ENCODE measurements around the gene TMEM82. TPM values are rescaled to one million over a fixed set of nuclear protein-coding genes. Genes with fewer than 3 reads are reported as not detected.

TMEM82 gene
- total RNA-seq, 1 donor from 2014 or later: not detected

DNA sequence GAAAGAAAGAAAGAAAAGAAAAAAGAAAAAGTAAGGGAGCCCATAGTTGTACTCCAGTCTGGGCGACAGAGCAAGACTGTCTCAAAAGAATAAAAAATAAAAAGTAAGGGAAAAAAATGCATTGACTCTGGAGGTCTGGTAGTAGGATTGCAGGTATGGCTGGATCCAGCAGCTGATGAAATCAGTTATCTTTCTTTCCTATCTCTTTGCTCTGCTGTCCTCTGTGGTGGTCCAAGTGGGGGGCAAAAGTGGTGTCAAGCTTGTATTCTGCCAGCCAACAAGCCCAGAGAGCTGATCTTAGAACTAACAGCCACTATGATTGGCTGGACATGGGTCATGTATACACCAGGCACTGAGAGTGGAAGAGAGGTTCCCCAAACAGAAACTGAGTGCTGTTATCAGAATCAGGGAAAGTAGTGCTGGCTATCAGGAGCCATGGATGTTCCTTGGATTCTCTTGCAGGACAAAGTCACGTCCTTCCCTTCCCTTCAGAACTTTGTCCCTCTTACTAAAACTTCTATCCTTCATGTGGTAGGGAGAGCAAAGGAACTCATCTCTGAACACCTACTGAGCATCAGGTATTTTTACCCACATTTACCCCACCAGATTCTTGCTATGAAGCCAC lies 12.8 kb downstream of the TMEM82 start:
- DNase-seq (ENCODE audit: low spot score in 2 of 2): no peak
- no peak for FAIRE-seq

DNA sequence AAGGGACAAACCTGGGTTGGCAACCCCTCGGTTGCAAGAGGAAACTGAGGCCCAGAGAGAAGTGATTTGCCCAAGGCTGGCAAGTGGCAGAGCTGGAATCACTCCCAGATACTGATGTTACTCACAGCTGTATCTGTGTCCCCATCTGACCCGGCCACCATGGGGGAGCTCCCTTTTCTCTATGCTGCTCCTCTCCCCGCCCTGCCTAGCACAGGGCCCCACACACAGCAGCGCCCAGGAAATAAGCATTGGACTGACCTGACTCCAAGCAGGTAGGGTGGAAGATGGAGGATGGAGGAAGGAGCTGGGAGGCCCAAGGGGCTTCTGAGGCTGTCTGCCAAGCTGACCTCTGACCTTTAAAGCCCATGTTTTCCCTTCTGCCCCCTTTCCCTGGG lies 13.3 kb downstream of the TMEM82 start:
- DNase-seq (ENCODE audit: low spot score in 2 of 2): no peak
- no peak for FAIRE-seq

DNA sequence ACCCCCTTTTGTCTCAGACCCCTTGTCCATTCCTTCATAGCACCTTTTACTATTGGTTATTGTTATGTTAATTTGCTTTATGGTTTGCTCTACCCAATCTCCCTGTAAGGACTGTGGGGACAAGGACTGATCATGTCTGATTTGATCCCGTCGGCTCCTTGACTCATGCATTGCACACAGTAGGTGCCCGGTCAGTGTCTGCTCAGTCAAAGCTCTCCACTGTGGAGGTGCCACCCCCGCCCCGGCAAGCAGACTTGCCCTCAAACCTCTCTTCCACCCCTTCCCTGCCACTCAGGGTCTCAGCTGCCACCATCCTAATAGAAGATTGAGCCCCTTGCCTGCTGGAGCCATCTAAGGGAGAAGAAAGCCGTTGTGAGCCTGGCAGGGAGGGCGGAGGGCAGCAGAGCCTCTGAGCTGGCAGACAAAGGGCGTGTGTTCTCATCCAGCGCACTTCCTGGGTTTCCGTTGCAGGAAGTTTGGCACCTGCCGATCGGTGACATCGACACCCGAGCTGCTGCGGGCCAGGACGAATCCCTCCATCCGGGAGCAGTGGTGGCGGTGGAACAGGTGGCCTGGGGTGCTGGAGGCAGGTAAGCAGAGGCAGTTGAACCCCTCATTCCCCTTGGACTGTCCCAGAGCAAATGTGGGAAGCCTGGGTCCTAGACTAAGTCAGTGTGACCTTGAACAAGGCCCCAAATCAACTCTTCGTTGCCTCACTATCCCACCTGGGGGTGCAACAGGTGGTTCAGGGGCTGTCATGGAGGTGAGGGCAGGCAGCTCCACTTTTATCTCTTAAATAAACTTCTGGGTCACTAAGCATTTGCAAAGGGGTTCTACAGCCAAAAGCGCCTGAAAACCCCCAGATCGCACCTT lies 14.1 kb downstream of the TMEM82 start:
- no peak for FAIRE-seq

DNA sequence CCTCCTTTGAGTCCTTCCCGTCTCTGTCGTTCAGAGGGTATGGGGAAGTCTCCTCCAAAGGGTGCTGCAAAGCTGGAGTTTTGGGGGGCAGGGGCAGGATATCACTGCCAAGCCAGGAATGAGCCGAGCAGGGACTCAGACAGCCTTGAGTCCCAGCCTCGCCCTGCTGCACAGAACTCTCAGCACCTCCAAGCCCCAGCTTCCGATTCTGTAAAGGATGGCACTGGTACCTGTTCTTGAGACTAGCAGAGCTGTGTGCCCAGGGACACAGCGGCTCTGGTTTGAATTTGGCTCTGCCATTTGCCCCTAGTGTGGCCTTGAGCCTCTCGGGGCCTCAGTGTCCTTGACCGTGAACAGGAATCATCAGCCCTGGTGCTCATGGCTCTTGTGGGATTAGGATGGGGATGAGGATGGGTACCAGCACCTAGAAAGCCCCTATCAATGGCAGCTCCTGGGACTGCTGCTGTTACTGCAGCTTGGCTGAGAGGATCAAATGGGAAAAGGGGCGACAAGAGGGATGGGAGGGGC lies 14.8 kb downstream of the TMEM82 start:
- FAIRE-seq: no peak

More for the DNA sequence above, 14.1 kb downstream of the TMEM82 start:
- DNase-seq (ENCODE audit: low spot score in 2 of 2): peak in 1 of 2 donors; percentile 30

DNA sequence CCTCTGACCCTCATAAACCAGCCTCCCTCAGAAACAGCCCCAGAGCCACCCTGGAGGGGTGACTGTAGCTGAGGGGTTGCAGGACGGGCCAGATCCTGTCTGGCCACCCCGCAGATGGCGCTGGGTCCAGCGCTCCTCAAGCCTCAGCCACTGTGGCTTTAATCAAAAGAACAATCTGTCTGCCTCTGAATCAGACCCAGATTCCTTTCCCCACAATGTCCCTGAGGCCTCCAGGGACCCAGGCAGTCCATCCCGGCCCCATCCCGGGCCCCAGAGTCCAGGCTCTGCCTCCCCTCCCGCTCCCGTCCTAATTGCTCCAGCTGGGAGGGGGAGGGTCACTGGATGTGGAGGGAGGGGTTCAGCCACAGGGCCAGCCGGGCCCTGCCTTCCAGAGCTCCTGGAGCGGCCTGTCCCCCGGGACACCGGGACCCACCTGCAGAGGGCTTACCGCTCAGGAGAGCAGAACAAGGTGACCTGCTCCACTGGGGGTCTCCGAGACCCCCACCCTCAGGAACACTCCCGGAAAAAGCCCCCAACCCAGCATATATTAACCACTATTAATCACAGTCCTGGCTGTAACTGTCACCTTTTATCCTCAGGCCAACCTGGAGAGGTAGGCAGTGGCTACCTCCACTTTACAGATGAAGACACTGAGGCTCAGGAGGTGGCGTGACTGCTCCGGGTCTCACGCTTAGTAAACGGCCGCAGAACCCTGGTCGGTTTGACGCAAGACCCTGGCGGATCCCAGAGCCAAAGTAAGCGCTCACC lies 15.5 kb downstream of the TMEM82 start:
- DNase-seq (ENCODE audit: low spot score in 2 of 2) (peak in 1 of 2 donors; percentile 38), FAIRE-seq (no peak)

More for the DNA sequence above, 14.8 kb downstream of the TMEM82 start:
- no peak for DNase-seq (ENCODE audit: low spot score in 2 of 2)

DNA sequence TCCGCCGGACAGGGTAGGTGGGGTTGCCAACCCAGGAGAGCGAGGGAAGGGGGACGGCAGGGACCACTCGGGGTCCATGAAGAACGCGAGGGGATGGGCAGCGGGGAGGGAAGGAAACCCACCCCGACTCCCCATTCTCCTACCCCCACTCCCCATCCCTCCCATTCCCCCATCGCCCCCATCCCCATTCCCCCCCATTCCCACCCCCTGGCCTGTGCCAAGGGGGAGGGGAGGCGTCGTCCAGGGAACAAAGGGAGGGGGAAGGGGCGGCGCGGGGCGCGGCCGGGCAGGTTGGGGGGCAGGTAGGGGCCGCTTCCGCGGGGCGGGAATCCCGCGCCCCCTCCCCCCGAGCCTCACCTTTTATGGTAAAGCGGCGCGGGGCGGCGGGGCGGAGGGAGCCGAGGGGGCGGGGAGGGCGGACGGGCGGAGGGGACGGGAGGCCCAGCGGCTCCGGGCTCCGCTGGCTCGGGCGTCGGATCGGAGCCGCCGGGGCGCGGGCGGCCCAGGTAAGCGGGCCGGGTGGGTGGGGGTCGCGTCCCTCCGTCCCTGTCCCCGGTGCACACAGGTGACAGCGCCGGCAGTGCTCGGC lies 16.1 kb downstream of the TMEM82 start, which contains the start of gene FBLIM1:
TSS of gene FBLIM1 (plus strand) at position 453 of the 589 bp plus-strand sequence. CDS start 6,189 bp downstream, outside the sequence.
- DNase-seq (ENCODE audit: low spot score in 2 of 2) (peak; percentile 18 to 20), FAIRE-seq (no peak)

DNA sequence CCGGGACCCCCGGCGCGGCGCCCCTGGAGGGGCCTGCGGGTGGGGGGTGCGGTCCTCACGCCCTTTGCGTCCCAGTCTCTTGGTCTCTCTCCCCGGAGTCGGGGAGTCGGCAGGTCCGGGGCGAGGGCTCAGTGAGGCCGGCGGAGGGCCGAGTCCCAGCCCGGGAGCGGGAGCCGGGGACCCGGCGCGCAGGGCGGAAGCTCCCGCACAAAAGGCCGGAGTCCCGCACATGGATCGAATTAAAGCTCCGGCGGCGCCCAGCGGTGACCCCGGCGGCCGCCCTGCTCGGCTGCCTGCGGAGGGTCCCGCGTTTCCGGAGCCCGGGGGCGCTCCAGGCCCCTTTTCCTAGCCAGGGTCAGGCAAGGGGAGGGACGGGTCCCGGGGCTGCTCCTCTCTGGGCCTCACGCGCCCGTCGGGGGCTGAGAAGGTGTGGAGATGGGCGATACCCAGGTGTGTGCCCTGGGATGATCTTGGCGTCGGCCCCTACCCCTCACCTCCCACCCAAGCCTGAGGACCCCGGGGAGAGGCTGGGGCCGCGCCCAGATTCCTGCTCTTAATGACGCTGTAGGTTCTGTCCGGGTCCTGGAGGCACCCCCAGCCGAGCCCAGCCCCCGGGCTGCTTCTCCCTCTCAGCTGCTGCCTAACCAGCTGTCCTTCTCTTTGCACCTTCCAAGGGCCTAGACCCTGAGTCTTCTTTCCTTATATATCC lies 16.8 kb downstream of the TMEM82 start:
- no peak for FAIRE-seq
- peak in 1 of 2 donors; percentile 60 for DNase-seq (ENCODE audit: low spot score in 2 of 2)

DNA sequence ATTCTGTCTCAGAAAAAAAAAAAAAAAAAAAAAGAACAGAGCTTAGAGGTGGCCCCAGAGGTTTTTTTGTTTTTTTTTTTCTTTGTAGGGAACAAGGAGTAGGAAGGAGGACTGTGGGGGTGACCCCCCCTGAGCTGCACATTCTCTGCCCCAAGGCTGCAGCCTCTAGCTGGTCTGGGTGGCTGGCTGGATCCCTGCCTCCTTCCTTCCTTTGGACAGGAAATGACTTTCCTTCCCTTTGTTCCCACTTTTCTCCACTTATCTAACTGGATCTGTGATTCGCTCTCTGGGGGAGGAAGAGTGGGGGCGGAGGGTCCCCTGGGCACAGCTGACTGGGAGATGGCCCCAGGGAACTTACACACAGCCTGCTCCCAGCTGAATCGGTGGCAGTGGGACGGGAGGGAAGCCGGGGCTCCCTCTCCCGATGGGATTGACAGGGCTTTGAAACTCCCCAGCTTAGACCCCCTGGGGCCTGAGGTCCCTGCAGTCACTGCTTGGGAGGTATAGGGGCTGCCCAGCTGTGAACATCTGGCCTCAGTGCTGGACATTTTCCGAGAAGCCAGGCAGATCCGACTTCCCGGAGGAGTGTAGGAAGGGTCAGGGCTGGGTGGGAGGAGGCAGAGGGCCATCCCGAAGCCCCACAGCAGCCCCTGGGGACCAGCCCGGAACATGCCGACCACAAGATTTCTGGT lies 18.4 kb downstream of the TMEM82 start:
- FAIRE-seq: no peak
- DNase-seq (ENCODE audit: low spot score in 2 of 2): peak in 1 of 2 donors; percentile 52

DNA sequence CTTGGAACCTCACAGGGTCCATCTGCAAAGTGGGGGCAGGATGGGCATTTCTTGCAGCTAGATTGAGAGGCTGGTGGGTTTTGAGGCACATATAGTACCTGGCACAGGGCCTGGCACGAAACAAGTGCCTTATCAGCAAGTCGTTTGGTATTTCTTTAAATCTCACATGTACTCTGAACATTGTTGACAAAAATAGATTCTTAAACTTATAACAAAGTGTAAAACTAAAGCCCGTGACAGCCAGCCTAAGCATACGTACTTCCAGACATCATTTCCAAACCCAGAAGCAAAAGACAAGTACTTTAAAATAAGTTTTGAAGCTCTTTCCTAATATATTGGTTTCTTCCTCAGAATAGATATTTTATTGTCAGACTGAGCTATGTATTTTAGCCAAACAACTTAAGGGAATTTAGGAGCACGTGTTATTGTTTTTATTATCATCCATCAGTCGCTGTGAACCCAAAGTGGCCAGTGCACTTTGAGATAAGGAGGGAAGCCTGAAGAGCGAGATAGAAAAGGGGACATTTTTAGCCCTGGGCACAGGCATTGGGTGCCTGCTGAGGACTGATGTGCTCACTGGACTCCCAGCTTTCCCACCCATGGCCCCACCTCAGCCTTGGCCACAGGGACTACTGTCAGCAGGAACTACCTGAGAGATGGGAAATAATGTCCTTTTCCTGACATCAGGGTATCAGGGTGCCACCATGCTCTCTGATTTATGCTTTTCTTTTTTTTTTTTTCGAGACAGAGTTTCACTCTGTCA lies 19.2 kb downstream of the TMEM82 start:
- DNase-seq (ENCODE audit: low spot score in 2 of 2) (no peak), FAIRE-seq (no peak)

DNA sequence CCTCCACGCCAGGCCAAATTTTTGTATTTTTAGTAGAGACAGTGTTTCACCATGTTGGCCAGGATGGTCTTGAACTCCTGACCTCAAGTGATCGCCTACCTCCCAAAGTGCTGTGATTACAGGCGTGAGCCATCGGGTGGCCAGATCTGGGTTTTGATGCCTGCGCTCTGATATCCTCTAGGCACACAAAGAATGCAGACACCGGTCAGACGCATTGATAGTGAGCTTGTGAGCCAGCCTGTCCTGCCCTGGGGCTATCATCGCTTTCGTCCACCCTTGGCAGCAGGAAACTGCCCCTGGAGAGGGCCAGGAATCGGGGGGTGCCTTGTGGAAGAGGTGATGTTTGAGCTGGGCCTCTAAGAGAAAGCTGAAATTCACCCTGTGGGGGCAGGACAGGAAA lies 20.2 kb downstream of the TMEM82 start:
- no peak for DNase-seq (ENCODE audit: low spot score in 2 of 2)
- FAIRE-seq: no peak

DNA sequence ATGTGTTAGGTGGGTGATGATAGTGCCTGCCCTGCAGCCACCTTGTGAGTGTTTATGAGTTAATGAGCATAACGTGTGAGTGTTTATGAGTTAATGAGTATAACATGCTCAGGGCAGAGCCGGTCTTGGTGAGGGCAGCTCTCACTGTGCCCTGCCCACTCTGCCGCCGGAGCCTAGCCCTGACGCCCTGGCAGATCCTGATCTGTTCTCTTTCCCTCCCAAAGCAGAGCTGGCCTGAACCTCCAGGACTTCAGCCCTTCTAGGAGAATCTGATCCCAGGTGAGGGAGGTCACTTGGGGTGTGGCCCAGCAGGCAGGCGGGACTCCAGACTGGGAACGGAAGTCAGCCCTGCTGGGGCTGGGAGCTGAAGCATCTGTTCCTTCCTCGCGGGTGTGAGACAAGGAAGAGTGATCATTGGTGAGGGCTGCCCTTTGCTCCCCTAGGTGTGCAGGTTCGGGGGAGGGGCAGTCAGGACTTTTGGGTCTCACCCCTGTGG lies 22.0 kb downstream of the TMEM82 start:
- FAIRE-seq (no peak), DNase-seq (ENCODE audit: low spot score in 2 of 2) (no peak)

DNA sequence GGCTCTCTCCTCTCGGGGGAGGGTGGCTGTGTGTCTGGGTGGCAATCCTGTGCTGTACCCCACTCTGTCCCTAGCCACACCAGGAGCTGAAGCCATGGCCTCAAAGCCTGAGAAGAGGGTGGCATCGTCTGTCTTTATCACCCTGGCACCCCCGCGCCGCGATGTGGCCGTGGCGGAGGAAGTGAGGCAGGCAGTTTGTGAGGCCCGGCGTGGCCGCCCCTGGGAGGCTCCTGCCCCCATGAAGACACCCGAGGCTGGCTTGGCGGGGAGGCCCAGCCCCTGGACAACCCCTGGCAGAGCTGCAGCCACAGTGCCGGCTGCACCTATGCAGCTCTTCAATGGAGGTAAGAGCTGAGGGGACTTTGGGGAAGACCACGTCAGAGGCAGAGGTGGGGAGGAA lies 22.6 kb downstream of the TMEM82 start:
- FAIRE-seq (no peak), DNase-seq (ENCODE audit: low spot score in 2 of 2) (no peak)

DNA sequence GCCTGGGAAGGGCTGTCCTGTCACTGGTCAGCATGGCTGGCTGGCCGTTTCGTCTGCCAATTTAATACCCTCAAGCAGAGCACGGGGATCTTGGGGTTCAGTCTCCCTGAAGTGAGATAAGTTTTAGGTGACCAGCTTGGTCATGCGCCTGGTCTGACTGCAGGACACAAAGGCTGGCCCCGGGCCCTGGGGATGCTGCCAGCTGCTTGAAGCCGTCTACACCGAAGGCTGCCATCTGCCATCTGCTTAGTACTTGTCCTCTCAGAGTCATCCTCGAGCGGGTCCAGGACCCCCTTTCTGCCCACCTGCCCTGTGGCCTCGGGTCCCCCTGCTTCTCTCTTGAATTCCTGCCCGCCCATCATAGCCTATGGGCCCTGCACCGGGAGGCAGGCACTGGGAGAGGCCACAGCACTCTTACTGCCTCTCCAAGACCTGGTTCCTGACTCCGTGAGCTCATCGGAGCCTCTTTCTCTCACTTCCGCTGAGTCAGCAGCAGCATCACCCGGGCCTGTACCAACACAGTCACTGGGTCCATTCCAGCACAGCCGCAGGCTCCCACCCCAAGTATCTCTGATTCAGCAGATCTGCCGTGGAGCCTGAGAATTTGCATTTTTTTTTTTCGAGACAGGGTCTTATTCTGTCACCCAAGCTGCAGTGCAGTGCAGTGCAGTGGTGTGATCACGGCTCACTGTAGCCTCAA lies 23.3 kb downstream of the TMEM82 start:
- DNase-seq (ENCODE audit: low spot score in 2 of 2): no peak
- no peak for FAIRE-seq

DNA sequence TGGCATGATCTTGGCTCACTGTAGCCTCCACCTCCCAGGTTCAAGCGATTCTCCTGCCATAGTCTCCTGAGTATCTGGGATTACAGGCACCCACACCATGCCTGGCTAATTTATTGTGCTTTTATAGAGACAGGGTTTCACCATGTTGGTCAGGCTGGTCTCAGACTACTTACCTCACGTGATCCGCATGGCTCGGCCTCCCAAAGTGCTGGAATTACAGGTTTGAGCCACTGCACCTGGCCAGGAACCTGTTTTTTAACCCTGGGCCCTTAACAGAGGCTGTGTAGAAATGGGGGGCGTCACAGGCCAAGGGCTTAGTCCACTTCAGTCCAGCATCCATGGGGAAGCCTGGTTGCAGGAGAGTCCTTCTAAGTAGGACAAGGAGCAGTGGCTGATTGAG lies 25.6 kb downstream of the TMEM82 start:
- no peak for DNase-seq (ENCODE audit: low spot score in 2 of 2)
- no peak for FAIRE-seq

DNA sequence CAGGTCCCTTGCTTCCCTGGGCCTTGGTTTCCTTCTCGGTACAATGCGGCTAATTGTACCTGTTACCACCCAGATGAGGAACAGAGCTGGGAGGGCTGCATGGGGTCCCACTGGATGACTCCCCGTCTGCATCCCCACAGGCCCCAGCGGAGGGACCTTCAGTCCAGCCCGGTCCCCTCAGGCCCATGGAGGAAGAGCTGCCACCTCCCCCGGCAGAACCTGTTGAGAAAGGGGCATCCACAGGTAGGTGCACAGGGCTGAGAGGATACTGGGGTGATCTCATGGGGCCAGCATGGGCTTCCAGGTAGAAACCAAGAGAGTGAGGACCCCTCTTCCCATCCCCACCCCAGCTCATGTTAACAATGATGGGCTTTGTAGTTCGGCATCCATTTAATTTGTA lies 26.1 kb downstream of the TMEM82 start:
- DNase-seq (ENCODE audit: low spot score in 2 of 2) (no peak), FAIRE-seq (no peak)

DNA sequence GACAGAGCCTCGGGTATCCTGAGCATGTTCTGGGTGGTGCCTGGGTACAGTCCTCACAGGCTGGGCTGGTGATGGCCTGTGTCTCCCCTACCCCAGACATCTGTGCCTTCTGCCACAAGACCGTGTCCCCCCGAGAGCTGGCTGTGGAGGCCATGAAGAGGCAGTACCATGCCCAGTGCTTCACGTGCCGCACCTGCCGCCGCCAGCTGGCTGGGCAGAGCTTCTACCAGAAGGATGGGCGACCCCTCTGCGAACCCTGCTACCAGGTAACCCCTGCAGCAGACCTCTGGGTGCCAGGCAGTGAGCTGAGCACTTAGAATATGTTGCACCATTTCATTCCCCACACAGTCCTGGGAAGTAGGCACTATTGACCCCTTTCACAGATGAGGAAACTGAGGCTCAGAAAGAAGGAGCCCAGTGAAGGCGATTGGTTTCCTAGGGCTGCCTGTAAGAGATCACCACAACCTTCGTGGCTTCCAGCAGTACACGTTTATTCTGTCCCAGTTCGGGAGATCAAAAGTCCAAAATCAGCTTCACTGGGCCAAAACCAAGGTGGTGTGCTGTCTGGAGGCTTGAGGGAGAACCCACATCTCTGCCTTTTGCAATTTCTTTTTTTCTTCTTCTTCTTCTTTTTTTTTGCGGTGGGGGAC lies 28.1 kb downstream of the TMEM82 start:
- no peak for DNase-seq (ENCODE audit: low spot score in 2 of 2)
- FAIRE-seq: no peak

All from frontal cortex (tissue), 4 donors.